Common myeloid progenitor, CD34-positive (primary cell): ENCODE measurements around the gene ADAM8.

Source experiments
- CTCF ChIA-PET: fragments of 350-600 bp; sonication (Branson Sonifier 250); formaldehyde crosslinking; loops from one replicate; lab custom pipeline; 2021; ENCODE audit warnings: antibody characterized with exemption; lab: Charles Lee
- POLR2A ChIA-PET: fragments of 350-600 bp; sonication (Branson Sonifier 250); formaldehyde crosslinking; loops from one replicate; lab custom pipeline; 2021; ENCODE audit warnings: antibody characterized with exemption; lab: Charles Lee
- DNase-seq, 3 donors: peaks; one replicate each; pipeline versions ENCODE4 v3.0.0 to v3.0.0-alpha.2; 2013
- H3K27ac ChIP-seq, 2 experiments: 1 replicate in 1 of 2; 2 replicates in 1 of 2; pipeline ENCODE4 v1.7.0; 2013; ENCODE audit warnings: inconsistent platforms in 2 of 2, low read length in 2 of 2, mild to moderate bottlenecking in 2 of 2, low read depth in 1 of 2, moderate library complexity in 1 of 2; ENCODE audit not compliant: severe bottlenecking in 2 of 2, insufficient read depth in 1 of 2, poor library complexity in 1 of 2
- H3K27me3 ChIP-seq, 5 experiments: replicated peaks in 2 of 5; 1 replicate in 3 of 5; 2 replicates in 2 of 5; pipeline versions ENCODE4 v1.6.1 to v1.7.0; 2013; ENCODE audit warnings: low read length in 4 of 5, mild to moderate bottlenecking in 2 of 5, moderate library complexity in 2 of 5, inconsistent platforms in 1 of 5; ENCODE audit not compliant: insufficient read depth in 5 of 5, control insufficient read depth in 4 of 5
- H3K36me3 ChIP-seq, 4 experiments: 1 replicate in 2 of 4; 2 replicates in 2 of 4; pipeline versions ENCODE4 v1.6.1 to v1.7.0; 2013; ENCODE audit warnings: low read length in 3 of 4, control low read depth in 1 of 4, mild to moderate bottlenecking in 1 of 4; ENCODE audit not compliant: control insufficient read depth in 4 of 4, insufficient read depth in 4 of 4
- H3K4me1 ChIP-seq, 4 experiments: 1 replicate in 3 of 4; 2 replicates in 1 of 4; pipeline versions ENCODE4 v1.6.1 to v1.7.1; 2013; ENCODE audit warnings: low read length in 3 of 4, mild to moderate bottlenecking in 3 of 4, control low read depth in 1 of 4, inconsistent platforms in 1 of 4, moderate library complexity in 1 of 4; ENCODE audit not compliant: control insufficient read depth in 4 of 4, insufficient read depth in 4 of 4; ENCODE audit errors: control extremely low read depth in 1 of 4
- H3K4me3 ChIP-seq, 7 experiments: 1 replicate in 4 of 7; 2 replicates in 3 of 7; pipeline versions ENCODE4 v1.5.1 to v1.7.0; 2013; ENCODE audit warnings: mild to moderate bottlenecking in 7 of 7, low read length in 6 of 7, moderate library complexity in 6 of 7, inconsistent platforms in 2 of 7, low read depth in 2 of 7, control low read depth in 1 of 7; ENCODE audit not compliant: insufficient read depth in 4 of 7, control insufficient read depth in 1 of 7; ENCODE audit errors: extremely low read depth in 1 of 7
- H3K9me3 ChIP-seq, 5 experiments: 1 replicate in 4 of 5; 2 replicates in 1 of 5; pipeline versions ENCODE4 v1.6.1 to v1.7.1; 2013; ENCODE audit warnings: low read length in 4 of 5, mild to moderate bottlenecking in 2 of 5, inconsistent platforms in 1 of 5, low read depth in 1 of 5, moderate library complexity in 1 of 5; ENCODE audit not compliant: control insufficient read depth in 4 of 5, insufficient read depth in 2 of 5; ENCODE audit errors: control extremely low read depth in 1 of 5
- WGBS: methylation state at CpG from one replicate; pipeline ENCODE4 v1.1.5; 2013; ENCODE audit not compliant: insufficient coverage; 5-methylcytosine and 5-hydroxymethylcytosine counted together

ADAM8 gene

GRCh38 chr10:133313192-133313591 lies 36.5 kb upstream of the ADAM8 start:
- DNase-seq = no peak
- H3K27ac ChIP-seq = no peak overlapping the region
- no peaks in the 10 kb centered on the region for H3K9me3 ChIP-seq
- H3K27me3 ChIP-seq = no peaks in the 10 kb centered on the region
- ChIA-PET POLR2A (no interaction called here), CTCF (interaction anchor here (1.2 kb wide), 1 partner anchor 32 kb away, joined by 3 read pairs; no protein-coding TSS in a partner anchor)
- H3K4me3 ChIP-seq = no peak overlapping the region
- WGBS = 100% methylated on average over 2 of the region's 4 CpGs
- H3K36me3 ChIP-seq = peaks cover 0 to 33% (median 26%) of the 10 kb centered on the region in 4 experiments
- peaks cover 0 to 8% (median 6%) of the 10 kb centered on the region in 4 experiments for H3K4me1 ChIP-seq

GRCh38 chr10:133312769-133313145 lies 36.1 kb upstream of the ADAM8 start:
- CTCF ChIA-PET = no interaction called here
- Histone ChIP-seq H3K27me3 (no peaks in the 10 kb centered on the region), H3K36me3 (peaks cover 0 to 33% (median 26%) of the 10 kb centered on the region in 4 experiments), H3K4me3 (no peak overlapping the region), H3K27ac (no peak overlapping the region), H3K4me1 (peaks cover 0 to 12% (median 9%) of the 10 kb centered on the region in 4 experiments), H3K9me3 (no peaks in the 10 kb centered on the region)
- WGBS = 97% methylated on average over 6 of the region's 9 CpGs
- DNase-seq = no peak
- POLR2A ChIA-PET = no interaction called here

GRCh38 chr10:133312016-133312768 lies 35.5 kb upstream of the ADAM8 start:
- no peak overlapping the region for H3K27ac ChIP-seq
- POLR2A ChIA-PET = no interaction called here
- 96% methylated on average over 21 of the region's 23 CpGs for WGBS
- no peaks in the 10 kb centered on the region for H3K9me3 ChIP-seq
- DNase-seq = no peak
- no peak overlapping the region for H3K4me3 ChIP-seq
- CTCF ChIA-PET = interaction anchor here (0.9 to 1.0 kb wide), 2 partner anchors 9 to 16 kb away, joined by 3 to 4 read pairs; no protein-coding TSS in a partner anchor
- peaks cover 0 to 33% (median 26%) of the 10 kb centered on the region in 4 experiments for H3K36me3 ChIP-seq
- H3K4me1 ChIP-seq = peaks cover 0 to 18% (median 14%) of the 10 kb centered on the region in 4 experiments
- no peaks in the 10 kb centered on the region for H3K27me3 ChIP-seq

- Histone ChIP-seq H3K27ac (no peak overlapping the region), H3K4me1 (peaks cover 0 to 22% (median 18%) of the 10 kb centered on the region in 4 experiments), H3K4me3 (no peak overlapping the region), H3K9me3 (no peaks in the 10 kb centered on the region), H3K27me3 (no peaks in the 10 kb centered on the region), H3K36me3 (peaks cover 0 to 33% (median 26%) of the 10 kb centered on the region in 4 experiments)
- DNase-seq = no peak
- ChIA-PET POLR2A (no interaction called here), CTCF (interaction anchor here (0.9 to 1.2 kb wide), 3 partner anchors 10 to 30 kb away, joined by 3 to 4 read pairs (median 4); no protein-coding TSS in a partner anchor)
- WGBS = 98% methylated on average over 10 of the region's 10 CpGs
Measured at GRCh38 chr10:133311570-133311969, 34.9 kb upstream of the ADAM8 start.

GRCh38 chr10:133310789-133311188 lies 34.1 kb upstream of the ADAM8 start:
- DNase-seq = no peak
- no peak overlapping the region for H3K4me3 ChIP-seq
- no peaks in the 10 kb centered on the region for H3K27me3 ChIP-seq
- POLR2A ChIA-PET = no interaction called here
- CTCF ChIA-PET = interaction anchor here (1.0 to 1.2 kb wide), 2 partner anchors 18 to 29 kb away, joined by 3 to 4 read pairs; no protein-coding TSS in a partner anchor
- peaks cover 0 to 33% (median 26%) of the 10 kb centered on the region in 4 experiments for H3K36me3 ChIP-seq
- H3K9me3 ChIP-seq = no peaks in the 10 kb centered on the region
- 100% methylated on average over 2 of the region's 8 CpGs for WGBS
- H3K27ac ChIP-seq = no peak overlapping the region
- peaks cover 0 to 23% (median 20%) of the 10 kb centered on the region in 4 experiments for H3K4me1 ChIP-seq

GRCh38 chr10:133310399-133310755 lies 33.7 kb upstream of the ADAM8 start:
- peaks cover 0 to 23% (median 20%) of the 10 kb centered on the region in 4 experiments for H3K4me1 ChIP-seq
- POLR2A ChIA-PET = no interaction called here
- CTCF ChIA-PET = interaction anchor here (1.0 to 1.2 kb wide), 2 partner anchors 19 to 29 kb away, joined by 3 to 4 read pairs; no protein-coding TSS in a partner anchor
- peaks cover 0 to 33% (median 26%) of the 10 kb centered on the region in 4 experiments for H3K36me3 ChIP-seq
- no peaks in the 10 kb centered on the region for H3K9me3 ChIP-seq
- H3K27me3 ChIP-seq = no peaks in the 10 kb centered on the region
- no peak overlapping the region for H3K4me3 ChIP-seq
- no peak overlapping the region for H3K27ac ChIP-seq
- 96% methylated on average over 16 of the region's 16 CpGs for WGBS
- no peak for DNase-seq
